ENCODE results near the gene CYFIP1.
A peak's percentile ranks its signal among the peaks of the same experiment; 100 is the strongest.

CYFIP1 gene

DNA sequence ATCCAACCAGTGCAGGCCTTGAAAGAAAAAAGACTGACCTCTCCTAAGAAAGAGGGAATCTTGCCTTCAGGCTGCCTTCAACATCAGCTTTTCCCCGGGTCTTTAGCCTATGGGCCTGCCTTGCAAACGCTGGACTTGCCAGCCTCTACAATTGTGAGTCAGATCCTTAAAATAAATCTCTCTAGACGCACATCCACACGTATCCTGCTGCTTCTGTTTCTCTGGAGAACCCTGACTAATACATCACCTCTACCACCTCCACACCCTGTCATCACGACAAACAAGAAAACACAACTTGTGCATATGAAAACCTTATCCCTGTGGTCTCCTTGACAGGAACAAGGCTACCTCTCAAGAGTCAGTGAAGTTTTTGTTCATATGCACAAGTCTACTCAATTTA, 11.8 kb downstream of the CYFIP1 start:
- H3K4me3 ChIP-seq (replicated peaks; ENCODE audit: low read depth, low read length), result no peak overlapping the region
- TF ChIP-seq, protein P1, sequence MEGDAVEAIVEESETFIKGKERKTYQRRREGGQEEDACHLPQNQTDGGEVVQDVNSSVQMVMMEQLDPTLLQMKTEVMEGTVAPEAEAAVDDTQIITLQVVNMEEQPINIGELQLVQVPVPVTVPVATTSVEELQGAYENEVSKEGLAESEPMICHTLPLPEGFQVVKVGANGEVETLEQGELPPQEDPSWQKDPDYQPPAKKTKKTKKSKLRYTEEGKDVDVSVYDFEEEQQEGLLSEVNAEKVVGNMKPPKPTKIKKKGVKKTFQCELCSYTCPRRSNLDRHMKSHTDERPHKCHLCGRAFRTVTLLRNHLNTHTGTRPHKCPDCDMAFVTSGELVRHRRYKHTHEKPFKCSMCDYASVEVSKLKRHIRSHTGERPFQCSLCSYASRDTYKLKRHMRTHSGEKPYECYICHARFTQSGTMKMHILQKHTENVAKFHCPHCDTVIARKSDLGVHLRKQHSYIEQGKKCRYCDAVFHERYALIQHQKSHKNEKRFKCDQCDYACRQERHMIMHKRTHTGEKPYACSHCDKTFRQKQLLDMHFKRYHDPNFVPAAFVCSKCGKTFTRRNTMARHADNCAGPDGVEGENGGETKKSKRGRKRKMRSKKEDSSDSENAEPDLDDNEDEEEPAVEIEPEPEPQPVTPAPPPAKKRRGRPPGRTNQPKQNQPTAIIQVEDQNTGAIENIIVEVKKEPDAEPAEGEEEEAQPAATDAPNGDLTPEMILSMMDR (IDR thresholded peaks at IDR 0.05; ENCODE audit: low read depth, low read length, missing control alignments), result no peak
- peak; percentile 69 for DNase-seq (ENCODE audit: extremely low read depth, low read depth)

DNA sequence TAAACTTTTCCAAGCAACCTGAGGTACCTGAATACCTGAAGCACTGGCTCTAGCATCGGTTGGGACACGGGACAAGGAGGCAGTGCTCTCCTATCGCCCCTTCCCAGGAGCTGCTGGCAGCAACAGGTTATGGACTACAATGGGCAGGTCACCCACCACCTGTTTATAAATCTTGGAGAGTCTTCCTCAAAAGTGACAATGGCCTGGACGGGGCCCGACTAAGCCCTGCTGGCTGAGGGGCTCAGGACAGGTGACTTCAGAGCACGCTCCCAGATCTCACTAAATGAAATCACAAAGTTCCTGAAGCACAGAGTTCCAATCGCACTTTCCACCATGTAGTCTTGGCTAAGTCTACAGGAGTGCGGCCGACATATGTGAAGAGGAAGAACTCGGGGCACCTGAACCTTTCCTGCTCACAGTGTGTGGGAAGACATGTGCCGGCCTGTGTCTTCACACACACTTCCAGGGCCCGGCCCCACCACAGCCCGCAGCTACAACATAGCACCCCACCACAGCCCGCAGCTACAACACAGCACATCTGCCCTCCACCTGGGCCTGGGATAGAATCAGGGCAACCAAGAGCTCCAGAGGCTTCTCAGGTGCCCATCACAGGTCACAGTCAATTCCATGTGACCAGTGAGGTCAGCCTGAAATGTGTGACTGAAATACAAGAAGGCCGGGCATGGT, 12.9 kb downstream of the CYFIP1 start:
- TF ChIP-seq, protein P1 (IDR thresholded peaks at IDR 0.05; ENCODE audit: low read depth, low read length, missing control alignments), result no peak

DNA sequence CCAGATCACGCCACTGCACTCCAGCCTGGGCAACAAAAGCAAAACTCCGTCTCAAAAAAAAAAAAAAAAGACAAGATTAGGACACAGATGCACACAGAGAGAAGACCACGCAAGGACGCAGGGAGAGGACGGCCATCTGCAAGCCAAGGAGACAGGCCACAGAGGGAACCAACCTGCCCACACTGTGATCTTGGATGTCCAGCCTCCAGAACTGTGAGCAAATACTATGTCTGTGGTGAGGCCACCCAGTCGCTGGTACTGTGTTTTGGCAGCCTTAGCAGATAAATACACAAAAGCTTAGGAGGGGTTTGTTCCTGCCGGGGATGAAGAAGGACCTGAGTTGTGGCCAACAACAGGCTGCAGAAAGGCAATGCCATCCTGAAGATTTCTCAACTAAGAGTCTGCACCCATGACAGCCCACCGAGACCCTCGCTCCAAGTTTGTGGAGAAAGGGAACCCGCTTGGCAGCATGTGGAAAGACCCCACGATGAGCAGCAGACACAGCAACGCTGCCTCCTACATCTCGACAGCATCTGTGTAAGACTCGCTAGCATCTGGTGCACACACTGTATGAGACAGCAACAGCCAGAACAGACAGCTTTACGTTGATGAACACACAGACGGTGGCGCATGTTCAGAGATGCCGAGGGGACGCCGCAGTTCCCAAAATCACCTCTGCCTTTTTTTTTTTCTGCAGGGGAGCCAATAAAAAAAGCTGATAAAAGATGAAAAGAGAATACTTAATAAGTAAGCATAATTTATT, 13.7 kb downstream of the CYFIP1 start:
- TF ChIP-seq, protein P1 (IDR thresholded peaks at IDR 0.05; ENCODE audit: low read depth, low read length, missing control alignments), result no peak
- no peak for DNase-seq (ENCODE audit: extremely low read depth, low read depth)
- no peak overlapping the region for H3K4me3 ChIP-seq (replicated peaks; ENCODE audit: low read depth, low read length)

More for the DNA sequence above, 12.9 kb downstream of the CYFIP1 start:
- no peak overlapping the region for H3K4me3 ChIP-seq (replicated peaks; ENCODE audit: low read depth, low read length)
- DNase-seq (ENCODE audit: extremely low read depth, low read depth), result no peak

DNA sequence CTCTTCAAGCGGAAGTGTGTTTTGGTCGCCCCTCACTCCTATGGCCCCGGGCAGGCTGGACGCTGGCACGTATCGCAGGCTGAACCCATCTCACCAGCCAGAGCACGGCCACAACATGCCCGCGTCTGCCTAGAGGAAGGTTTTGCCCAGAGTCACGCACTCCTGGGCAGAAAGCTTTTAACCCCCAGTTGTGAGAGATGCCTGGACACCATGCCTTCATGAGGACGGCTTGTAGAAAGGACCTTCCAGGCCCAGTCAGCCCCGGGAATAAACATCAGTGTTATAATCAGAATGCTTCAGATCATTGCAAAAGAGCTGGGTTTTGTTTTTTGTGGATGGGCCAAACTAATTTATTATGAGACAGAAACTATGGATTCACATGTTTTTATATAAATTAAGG, 16.5 kb downstream of the CYFIP1 start:
- DNase-seq (ENCODE audit: extremely low read depth, low read depth), result no peak

DNA sequence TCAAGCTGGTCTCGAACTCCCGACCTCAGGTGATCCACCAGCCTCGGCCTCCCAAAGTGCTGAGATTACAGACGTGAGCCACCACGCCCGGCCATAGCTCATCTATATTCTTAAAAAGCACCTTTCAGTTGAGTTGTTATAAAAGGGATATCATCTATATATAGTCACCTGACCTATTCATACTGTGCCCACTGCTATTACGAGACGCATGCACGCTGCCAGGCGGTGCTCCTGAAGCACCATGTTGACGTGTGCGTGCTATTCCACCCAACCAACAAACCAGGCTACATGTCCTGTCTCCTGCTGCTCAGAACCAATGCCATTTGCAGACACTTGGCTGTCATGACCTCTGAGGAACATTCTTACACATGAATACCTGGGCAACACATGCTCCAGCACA, 17.6 kb downstream of the CYFIP1 start:
- DNase-seq (ENCODE audit: extremely low read depth, low read depth), result no peak

More for the DNA sequence above, 16.5 kb downstream of the CYFIP1 start:
- no peak overlapping the region for H3K4me3 ChIP-seq (replicated peaks; ENCODE audit: low read depth, low read length)
- TF ChIP-seq, protein P1 (IDR thresholded peaks at IDR 0.05; ENCODE audit: low read depth, low read length, missing control alignments), result no peak

DNA sequence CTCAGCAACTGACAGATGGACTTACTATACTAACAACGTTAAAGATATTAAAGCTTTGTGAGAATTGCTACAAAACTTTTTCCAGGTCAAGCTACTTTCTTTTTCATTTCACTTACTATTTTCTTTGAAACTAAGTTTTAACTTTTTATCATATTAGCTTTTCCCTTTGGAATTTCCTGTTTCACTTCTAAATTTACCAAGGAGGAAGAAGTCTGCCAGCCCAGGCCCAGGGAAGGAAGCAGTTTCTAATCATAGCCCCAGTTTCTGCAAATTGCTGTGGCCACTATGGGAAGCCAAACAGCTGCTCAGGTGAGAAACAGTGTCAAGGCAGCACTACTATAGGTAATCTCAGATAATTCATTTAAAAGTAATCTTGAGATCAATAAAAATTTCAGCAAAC, 18.4 kb downstream of the CYFIP1 start:
- no peak overlapping the region for H3K4me3 ChIP-seq (replicated peaks; ENCODE audit: low read depth, low read length)
- no peak for DNase-seq (ENCODE audit: extremely low read depth, low read depth)
- TF ChIP-seq, protein P1 (IDR thresholded peaks at IDR 0.05; ENCODE audit: low read depth, low read length, missing control alignments), result no peak

More for the DNA sequence above, 17.6 kb downstream of the CYFIP1 start:
- TF ChIP-seq, protein P1 (IDR thresholded peaks at IDR 0.05; ENCODE audit: low read depth, low read length, missing control alignments), result no peak
- no peak overlapping the region for H3K4me3 ChIP-seq (replicated peaks; ENCODE audit: low read depth, low read length)
